HG03060 (cell line): ENCODE results near the gene PLLP.

ENCODE experiments used
- ATAC-seq: cut with Tn5 transposase; IDR thresholded peaks from one replicate; pipeline ENCODE4 v1.9.1; 2021; ENCODE audit warnings: low read depth, moderate number of reproducible peaks; ENCODE audit not compliant: unreplicated experiment

PLLP gene, protein sequence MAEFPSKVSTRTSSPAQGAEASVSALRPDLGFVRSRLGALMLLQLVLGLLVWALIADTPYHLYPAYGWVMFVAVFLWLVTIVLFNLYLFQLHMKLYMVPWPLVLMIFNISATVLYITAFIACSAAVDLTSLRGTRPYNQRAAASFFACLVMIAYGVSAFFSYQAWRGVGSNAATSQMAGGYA

DNA sequence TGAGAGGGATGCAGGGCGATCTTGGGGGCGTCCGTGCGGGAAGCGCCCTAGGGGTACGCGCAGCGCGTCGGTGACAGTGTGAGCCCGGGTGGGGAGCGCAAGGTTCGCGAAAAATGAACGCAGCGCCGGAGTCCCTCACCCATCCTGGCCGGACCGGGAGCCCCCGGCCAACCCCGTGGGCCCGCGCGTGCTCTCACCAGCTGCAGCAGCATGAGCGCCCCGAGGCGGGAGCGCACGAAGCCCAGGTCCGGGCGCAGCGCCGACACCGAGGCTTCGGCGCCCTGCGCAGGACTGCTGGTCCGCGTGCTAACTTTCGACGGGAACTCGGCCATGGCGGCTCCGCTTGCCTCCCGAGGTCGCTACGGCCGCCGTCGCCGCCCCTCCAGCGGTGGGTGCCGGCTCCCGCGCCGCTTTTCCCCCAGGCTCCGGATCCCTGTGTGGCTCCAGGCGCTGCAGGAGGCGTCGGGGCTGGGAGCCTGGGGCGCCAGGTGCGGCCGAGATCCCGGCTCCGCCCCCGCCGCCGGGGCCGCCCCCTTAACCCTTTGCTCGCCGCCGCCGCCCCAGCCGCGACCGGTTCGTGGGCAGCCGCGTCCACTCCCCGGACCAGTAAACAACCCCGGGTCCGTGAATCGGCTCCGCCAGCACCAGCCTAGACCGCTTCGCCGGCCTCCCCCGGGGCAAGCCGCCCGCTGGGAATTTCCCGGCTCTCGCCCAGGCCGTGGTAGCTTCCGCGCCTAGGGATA, at the start of gene PLLP:
PLLP (minus strand) TSS at position 464 of the 743 bp plus-strand sequence; CDS start at position 332, 132 bp downstream.
- no peak for ATAC-seq

DNA sequence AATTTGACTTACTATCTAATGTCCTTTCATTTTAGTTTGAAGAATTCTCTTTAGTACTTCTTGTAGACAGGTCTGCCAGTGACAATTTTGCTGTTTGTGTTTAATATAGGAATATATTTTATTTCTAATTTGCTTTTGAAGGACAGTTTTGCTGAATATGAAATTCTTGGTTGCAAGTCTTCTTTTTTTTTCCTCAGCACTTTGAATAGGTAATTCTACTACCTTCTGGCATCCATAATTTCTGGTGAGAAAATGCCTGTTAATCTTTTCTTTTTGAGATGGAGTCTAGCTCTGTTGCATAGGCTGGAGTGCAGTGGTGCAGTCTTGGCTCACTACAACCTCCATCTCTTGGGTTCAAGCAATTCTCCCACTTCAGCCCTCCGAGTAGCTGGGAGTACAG, 48.9 kb upstream of the PLLP start:
- ATAC-seq = no peak

GRCh38 chr16:57331355-57331754, 46.9 kb upstream of the PLLP start:
- no peak for ATAC-seq

GRCh38 chr16:57329718-57330327, 45.4 kb upstream of the PLLP start:
- no peak for ATAC-seq

DNA sequence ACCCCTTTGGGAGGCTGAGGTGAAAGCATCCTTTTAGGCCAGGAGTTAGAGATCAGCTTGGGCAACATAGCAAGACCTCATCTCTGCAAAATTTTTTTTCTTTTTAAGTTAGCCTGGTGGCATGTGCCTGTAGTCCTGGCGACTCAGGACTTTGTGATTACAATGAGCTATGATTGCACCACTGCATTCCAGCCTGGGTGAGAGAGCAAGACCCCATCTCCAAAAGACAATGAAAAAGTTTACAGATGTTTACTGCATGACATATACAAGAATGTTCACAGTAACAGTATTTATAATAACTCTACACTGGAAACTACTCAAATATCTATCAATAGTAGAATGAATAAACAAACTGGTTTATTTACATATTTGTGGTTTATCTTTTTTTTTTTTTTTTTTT, 41.0 kb upstream of the PLLP start:
- ATAC-seq = no peak

DNA sequence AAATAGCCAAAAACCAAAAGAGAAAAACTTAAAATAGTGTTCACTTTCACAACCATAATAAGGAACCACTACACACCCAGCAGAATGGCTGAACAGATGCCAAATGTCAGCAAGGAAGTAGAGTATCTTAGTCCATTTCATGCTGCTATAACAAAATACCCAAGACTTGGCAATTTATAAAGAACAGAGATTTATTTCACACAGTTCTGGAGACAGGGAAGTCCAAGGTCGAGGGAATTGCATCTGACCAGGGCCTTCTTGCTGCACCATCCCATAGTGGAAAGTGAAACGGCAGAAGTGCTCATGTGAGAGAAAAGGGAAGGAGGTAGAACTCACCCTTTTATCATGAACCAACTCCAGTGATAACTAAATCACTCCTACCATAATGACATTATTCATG, 40.3 kb upstream of the PLLP start:
- ATAC-seq = no peak

- ATAC-seq = no peak
Observed at GRCh38 chr16:57319646-57320045, 35.2 kb upstream of the PLLP start.

- no peak for ATAC-seq
Observed at GRCh38 chr16:57318240-57318970, 33.9 kb upstream of the PLLP start.

DNA sequence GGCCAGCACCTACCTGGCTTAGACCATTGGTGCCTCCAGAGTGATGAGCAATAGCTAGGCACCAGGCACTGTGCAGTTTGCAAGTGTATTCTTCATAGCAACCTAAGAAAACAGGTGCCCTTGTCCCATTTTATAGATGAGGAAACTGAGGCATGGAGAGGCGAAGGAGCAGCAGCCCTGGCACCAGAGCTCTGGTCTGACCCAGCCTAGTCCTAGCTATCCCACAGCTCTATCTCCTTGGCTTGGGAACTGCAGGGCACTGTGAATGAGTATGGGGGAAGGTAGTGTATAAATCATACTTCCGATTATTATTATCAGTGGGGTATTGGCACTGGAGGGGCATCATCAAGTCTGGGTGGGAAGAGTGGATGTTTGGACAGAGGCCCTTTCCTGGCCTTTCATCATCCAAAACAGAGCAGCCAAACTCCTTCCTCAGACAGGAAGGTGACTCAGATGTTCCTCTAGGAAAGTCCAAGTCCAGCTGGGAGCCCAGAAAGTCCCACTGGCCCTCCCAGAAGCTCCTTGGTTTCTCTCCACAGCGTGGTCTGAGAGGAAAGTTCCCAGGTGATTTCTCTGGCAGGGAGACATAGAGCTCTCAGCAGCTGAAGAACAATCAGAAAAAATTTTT, 32.0 kb upstream of the PLLP start:
- ATAC-seq = no peak

GRCh38 chr16:57315416-57315815, 30.9 kb upstream of the PLLP start:
- ATAC-seq = no peak

GRCh38 chr16:57314161-57314785, 29.8 kb upstream of the PLLP start:
- no peak for ATAC-seq

DNA sequence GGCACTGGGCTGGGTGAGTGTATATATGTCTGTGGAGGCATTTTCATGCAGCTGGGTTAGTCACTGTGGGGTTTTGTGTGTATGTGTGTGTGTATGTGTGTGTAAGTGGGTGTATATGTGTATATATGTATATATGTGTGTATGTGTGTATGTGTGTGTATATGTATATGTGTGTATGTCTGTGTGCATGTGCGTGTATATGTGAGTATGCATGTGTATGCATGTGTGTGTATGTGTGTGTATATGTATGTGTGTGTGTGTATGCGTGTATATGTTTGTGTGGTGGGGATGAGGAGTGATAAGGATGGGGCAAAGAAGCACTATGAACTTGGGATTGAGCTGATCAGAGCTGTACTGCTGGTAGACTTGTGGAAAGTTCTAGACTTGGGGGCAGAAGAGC, 29.0 kb upstream of the PLLP start:
- no peak for ATAC-seq

GRCh38 chr16:57310801-57311200, 26.3 kb upstream of the PLLP start:
- no peak for ATAC-seq

DNA sequence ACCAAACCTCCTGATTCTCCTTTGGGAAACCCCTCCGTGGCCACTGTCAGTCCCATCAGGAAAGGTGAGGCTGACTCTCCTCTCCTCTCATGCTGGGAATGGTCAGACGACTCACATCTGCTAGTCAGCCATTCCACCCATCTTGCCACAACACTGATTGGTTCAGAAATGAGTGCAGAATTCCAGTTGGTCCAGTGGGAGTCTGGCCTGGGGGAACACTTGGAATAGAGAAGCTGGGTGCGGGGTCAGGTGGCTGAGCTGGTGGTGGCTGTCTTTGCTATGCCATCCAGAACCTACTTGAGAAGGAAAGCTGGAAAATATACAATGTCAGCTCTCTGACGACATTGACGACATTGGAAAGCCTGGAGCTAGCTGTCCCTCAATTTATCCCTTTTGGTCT, 23.6 kb upstream of the PLLP start:
- no peak for ATAC-seq

DNA sequence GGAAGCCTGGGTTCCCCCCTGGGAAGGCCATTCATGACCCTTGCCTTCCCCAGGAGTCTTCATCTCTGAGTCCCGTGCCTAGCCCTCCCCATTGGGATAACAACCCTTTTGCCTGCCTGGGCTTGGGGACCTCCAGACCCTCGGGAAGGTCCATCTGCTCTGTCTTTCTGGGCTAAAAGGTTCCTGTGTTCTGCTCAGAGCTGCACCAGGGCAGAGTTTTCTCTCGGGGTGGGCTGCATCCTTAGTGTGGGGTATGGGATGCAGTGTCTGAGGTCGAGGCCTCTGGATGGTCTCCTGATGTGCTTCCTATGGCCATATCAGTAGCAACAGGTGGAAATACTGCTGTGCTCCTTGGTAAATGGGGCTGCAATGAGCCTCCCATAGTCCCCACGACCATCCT, 22.9 kb upstream of the PLLP start:
- ATAC-seq = no peak

DNA sequence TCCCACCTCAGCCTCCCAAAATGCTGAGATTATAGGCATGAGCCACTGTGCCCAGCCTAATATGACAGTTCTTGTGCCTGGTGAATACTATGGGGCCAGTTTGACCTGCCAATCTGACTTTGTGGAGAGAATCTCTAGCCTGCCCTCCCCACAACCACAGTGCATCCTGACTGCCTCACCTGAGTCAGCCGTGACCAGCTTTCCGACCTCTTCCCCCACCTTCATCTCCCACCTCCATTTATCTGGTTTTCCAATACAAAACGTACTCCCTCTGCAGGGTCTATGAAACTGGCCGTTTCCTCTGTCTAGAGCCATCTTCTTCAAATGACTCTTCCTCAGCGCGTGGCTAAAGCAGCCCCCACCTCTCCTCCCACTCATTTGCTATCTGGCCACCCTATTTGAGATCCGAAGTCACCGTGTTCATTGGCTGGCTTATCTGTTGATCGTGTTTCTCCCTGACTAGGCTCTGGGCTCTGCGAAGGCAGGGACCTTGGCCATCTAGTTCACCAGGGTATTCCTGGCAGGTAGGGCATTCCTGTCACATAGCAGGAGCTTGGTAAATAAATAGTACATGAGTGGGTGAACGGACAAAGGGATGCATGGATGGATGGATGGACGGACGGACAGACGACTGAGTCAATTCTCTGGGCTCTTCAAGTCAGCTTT, 22.3 kb upstream of the PLLP start:
- no peak for ATAC-seq

DNA sequence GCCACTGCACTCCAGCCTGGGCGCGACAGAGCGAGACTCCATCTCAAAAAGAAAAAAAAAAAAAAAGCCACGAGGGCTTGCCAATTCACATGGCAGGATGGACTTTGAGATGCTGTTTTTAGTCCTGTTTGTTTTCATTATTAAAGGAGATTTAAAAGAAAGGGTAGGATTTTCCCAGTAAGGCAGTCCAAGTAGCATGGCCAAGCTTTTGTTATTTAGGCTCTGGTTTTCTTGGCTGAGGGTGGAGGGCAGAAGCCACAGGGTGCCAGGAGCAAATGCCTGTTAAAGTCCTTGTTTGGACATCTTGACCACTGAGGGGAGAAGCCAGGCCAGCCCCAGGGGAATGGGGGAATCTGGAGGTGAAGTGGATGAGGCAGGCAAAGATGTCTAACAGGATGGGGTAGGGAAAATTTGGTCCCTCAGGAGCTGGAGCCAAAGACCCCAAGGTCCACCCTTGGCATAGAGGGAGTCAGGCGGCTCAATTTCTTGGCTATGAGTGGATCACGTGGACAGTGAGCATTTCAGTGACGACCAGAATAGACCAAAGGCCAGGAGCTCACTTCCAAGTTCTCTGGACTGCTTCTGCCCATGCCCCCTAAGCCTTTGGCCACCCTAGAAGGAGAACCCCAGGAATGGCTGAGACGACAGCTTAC, 20.8 kb upstream of the PLLP start:
- no peak for ATAC-seq

DNA sequence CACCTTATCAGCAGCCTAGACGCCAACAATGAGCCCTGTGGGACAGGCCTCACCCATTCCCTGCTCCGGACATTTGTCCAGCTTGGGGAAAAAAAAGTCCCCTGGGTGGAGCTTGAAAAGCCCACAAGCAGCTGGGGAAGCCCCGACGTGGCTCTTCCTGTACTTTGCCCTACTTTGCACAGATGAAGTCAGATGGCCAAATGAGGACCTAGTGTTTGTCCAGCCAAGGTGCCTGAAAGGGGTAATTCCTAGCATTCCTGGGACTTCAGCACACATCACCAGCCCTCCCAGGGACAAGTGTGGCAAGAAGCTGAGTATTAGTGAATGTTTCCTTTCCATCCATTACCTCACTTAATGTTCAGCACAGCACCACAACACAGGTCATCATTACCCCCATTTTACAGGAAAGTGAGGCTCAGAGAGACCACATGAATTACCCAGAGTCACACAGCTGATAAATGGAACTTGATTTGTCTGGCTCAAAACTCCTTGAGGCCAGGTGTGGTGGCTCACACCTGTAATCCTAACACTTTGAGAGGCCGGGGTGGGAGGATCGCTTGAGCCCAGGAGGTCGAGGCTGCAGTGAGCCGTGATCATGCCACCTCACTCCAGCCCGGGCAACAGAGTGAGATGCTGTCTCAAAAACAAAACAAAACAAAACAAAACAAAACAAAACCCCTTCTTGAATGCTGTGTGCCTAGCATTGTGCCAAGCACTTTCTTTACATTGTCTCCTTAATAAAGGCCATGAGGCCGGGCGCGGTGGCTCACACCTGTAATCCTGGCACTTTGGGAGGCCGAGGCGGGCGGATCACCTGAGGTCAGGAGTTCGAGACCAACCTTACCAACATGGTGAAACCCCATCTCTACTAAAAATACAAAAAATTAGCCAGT, 19.9 kb upstream of the PLLP start:
- ATAC-seq = no peak

DNA sequence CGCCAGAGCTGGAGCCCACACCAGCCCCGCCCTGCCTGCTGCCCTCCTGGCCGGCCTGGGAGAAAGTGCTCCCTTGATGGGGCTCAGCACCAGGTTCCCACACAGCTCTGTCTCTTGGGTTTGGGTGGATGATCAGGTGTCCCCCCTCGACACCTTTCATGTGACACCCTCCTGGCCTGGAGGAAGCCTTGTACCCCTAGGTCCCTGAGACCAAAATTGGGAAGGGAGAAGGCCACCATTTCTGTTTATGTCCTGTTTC, 19.4 kb upstream of the PLLP start:
- ATAC-seq = no peak
